HTERT RPE-1 (cell line): ENCODE data around the gene TDRD9.

Experiments used
- in situ Hi-C: fragments of 300-500 bp; cut with MboI; formaldehyde crosslinking; loops from 4 replicates; pipeline ENCODE4 v1.14.3; 2020; ENCODE audit warnings: low sequenced_read_pairs

Gene TDRD9

GRCh38 chr14:104087981-104088850 lies 160.0 kb downstream of the TDRD9 start:
- in situ Hi-C loops: no loop called here

DNA sequence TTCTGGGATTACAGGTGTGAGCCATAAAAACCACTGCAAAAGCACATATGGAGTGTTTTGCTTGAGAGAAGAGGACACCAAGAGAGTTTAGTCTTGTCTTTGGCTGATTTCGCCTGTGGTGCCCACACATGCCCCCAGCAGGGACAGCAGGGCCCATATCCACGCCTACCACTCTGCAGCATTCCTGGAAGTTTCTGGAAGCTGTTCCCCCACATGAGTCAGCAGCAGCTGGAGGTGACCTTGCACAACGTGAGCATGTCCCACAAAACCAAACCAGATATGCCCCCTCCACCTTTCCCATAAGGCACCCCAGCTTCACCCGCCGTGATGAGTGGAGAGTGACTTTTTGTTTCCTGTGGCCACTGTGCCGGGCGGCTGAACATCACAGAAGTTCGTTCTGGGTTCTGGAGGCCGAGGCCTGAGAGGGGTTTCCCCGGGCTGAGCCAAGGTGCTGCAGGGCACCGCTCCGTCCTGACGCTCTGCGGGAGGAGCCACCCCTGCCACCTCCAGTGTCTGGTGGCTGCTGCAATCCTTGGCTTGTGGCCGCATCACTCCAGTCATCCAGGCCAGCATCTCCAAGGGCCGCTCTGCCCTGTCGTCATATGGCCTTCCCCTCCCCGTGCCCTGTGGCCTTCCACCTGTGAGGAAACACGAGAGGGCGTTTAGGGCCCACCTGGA lies 162.0 kb downstream of the TDRD9 start:
- in situ Hi-C loops: no loop called here

GRCh38 chr14:104091061-104091926 lies 163.0 kb downstream of the TDRD9 start:
- in situ Hi-C loops: no loop called here

GRCh38 chr14:104091927-104092771 lies 163.9 kb downstream of the TDRD9 start:
- in situ Hi-C loops: no loop called here

GRCh38 chr14:104092931-104093365 lies 164.7 kb downstream of the TDRD9 start:
- in situ Hi-C loops: no loop called here

- in situ Hi-C loops: no loop called here
These were observed 165.3 kb downstream of the TDRD9 start for GRCh38 chr14:104093366-104094055.

GRCh38 chr14:104094056-104094708 lies 165.9 kb downstream of the TDRD9 start:
- in situ Hi-C loops: no loop called here

DNA sequence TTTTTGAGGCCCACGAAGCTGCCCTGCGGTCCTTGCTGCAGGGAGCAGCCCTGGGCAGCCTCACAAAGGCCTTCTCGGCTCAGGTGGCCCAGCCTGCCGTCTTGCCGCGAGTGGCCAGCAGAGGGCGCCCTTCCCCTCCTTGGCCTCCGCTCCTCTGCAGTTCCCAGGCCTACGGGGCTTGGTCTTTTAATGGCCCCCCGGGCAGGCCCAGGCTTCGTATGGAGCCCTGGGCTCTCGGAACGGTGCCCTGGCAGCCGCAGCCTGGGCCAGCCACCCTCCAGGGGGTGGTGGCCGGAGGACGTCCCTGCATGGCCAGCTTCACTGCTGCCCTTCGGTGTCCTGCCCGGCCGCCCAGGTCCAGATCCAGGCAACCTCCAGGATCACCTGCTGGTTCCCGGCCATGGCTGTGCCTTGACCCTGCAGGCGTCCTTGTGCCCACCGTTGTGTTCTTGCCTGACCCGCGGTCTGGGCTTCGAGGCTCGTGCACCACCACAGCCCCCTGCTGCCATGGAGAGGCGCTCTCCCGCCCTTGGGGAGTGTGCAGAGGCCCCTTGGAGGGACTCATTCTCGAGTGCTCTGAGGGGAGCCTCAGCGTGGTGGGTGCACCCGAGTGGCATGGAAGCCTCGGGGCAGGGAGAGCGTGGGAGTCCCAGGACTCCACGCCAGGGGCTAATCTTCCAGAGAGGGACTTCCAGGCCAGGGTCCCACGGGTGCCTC lies 166.6 kb downstream of the TDRD9 start:
- in situ Hi-C loops: no loop called here

- in situ Hi-C loops: no loop called here
These were observed 167.4 kb downstream of the TDRD9 start for GRCh38 chr14:104095426-104096310.

GRCh38 chr14:104096318-104096717 lies 168.1 kb downstream of the TDRD9 start:
- in situ Hi-C loops: no loop called here

DNA sequence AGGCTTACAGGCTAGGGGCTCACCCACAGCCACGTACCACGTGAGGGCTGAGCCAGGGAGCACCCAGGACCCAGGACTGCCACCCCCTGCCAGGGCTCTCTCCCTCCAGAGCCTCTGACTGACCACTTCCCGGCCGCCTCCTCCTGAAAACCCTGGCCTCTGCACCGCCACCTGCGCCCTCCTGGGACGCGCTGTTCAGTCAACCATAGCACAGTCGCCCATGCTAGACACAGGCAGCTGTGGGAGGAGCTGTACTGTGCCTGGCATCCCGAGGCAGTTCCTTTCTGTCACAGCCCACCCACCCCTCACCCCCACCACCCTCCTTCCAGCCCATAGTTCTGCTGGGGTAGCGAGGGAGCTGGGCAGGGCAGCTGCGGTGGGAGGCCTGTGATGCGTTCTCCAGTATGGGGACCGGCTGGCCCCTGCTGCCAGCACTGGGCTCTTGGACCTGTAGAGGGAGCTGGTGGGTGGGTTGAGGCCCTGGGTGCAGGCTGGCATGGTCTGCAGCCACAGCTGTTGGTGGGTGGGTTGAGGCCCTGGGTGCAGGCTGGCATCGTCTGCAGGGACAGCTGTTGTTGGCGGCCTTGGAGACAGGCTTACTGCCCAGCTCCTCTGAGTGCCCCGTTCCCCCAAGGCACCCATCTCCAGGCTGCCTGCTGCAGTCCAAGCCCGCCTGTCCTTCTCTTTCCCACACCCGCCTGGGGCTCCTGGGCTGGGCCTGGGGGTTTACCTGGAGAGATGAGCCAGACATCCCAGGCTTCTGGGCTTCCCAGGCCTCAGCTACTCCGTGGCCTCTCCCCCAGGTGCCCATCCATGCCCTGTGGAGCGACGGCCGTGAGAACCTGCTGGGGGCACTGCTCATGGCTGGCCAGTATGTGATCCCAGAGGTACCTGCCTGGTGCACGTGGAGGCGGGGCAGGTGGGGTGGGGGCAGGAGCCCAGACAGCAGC lies 168.8 kb downstream of the TDRD9 start:
- in situ Hi-C loops: no loop called here

- in situ Hi-C loops: no loop called here
These were observed 170.2 kb downstream of the TDRD9 start for GRCh38 chr14:104098272-104099095.

DNA sequence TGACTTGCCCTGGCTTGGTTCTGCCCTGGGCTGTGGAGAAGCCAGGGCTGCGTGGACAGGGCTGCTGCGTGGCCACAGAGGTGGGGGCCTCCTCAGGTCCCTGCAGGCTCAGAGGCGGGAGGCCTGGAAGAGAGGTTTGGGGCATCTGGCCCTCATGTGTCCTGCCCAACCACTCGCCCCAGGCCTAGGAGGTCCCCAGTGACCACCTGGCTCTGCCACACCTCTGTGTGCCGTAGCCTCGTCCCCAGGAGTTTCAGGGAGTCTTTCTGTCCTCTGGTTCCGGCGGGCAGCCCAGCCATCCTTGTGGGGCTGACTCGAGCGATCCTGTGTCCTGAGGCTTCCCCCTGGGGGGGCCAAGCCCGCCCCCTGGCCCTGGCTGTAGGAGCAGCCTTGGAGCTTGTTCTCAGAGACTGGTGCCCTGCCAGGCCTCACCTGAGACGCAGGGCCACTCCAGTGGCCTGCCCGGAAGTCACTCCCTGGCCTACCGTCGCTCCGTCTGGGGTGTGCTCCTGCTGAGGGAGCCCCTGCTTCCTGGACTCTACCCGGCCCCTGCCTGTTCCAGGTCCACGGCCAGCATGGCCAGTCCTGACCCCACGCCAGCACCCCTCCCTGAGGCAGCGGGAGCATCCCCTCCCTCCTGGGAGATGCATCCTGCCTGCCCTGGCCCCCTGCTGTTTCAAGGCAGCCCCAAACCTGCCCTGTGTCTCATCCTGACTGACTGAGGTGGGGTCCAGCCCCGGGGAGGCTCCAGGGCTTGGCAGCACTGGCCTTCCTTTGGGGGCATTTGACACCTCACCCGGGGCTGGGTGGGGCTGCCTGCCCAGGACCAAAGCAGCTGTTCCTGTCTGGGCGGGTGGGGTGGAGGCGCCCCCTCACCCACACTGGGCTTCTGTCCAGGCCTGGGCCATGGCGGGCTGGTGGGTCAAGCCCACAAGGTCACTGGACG lies 171.1 kb downstream of the TDRD9 start:
- in situ Hi-C loops: no loop called here
